Measurements from ENCODE around the gene ZNF217. TPM values are rescaled to one million over a fixed set of nuclear protein-coding genes. Genes with fewer than 3 reads are reported as not detected.
"Not testable (repeated sequence)": the region's sequence is repeated elsewhere in the genome, so short reads cannot be mapped to it uniquely, and the experiment has no call there.

ZNF217 gene
- total RNA-seq, 1 donor from 2014 or later = 57.9 TPM

DNA sequence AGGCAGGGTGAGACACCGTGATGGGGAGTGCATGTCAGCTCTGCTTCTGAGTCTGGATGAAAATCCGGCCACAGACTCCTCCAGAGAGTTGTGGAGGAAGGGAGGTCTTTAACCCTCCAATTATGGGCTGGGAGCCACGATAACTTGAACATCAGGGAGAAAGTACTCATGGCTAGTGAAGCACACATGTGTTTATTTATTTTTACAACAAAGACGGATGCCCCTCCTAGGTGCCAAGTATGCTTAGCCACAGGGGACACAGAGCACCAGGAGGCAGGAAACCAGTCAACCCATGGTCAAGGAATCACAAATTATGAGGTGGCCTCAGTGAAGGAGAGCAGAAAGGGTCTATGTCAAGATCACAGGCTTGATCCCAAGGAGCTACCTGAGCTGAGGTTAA is 54.1 kb downstream of the ZNF217 start:
- no peaks in the 10 kb centered on the region for H3K36me3 ChIP-seq (ENCODE audit: insufficient read depth, low read length)
- Mint-ChIP-seq H3K4me1 (ENCODE audit: low read depth, unreplicated experiment) (no peaks in the 10 kb centered on the region), H3K27ac (ENCODE audit: unreplicated experiment) (no peak overlapping the region), H3K4me3 (ENCODE audit: unreplicated experiment) (no peak overlapping the region), H3K27me3 (ENCODE audit: low read depth, unreplicated experiment) (no peaks in the 10 kb centered on the region), H3K36me3 (ENCODE audit: low read depth, unreplicated experiment) (no peaks in the 10 kb centered on the region), H3K9me3 (ENCODE audit: unreplicated experiment) (peaks cover 2% of the 10 kb centered on the region)
- TF ChIP-seq, protein P1, sequence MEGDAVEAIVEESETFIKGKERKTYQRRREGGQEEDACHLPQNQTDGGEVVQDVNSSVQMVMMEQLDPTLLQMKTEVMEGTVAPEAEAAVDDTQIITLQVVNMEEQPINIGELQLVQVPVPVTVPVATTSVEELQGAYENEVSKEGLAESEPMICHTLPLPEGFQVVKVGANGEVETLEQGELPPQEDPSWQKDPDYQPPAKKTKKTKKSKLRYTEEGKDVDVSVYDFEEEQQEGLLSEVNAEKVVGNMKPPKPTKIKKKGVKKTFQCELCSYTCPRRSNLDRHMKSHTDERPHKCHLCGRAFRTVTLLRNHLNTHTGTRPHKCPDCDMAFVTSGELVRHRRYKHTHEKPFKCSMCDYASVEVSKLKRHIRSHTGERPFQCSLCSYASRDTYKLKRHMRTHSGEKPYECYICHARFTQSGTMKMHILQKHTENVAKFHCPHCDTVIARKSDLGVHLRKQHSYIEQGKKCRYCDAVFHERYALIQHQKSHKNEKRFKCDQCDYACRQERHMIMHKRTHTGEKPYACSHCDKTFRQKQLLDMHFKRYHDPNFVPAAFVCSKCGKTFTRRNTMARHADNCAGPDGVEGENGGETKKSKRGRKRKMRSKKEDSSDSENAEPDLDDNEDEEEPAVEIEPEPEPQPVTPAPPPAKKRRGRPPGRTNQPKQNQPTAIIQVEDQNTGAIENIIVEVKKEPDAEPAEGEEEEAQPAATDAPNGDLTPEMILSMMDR (IDR thresholded peaks at IDR 0.05; ENCODE audit: insufficient read depth, low read depth, low read length) = no peak
- TF ChIP-seq EZH2 (IDR thresholded peaks at IDR 0.05; ENCODE audit: insufficient read depth, low read length) = no peak
- no peak overlapping the region for H3K27ac ChIP-seq (ENCODE audit: low read depth, low read length)
- H2AFZ ChIP-seq (ENCODE audit: low read depth, low read length) = no peak overlapping the region
- no peak for FAIRE-seq
- no peak overlapping the region for H3K4me2 ChIP-seq (ENCODE audit: low read length)
- no peaks in the 10 kb centered on the region for H4K20me1 ChIP-seq (ENCODE audit: insufficient read depth, low read length)
- no peak for DNase-seq (ENCODE audit: low read depth)
- H3K79me2 ChIP-seq (ENCODE audit: insufficient read depth, low read length) = no peaks in the 10 kb centered on the region
- no peaks in the 10 kb centered on the region for H3K4me1 ChIP-seq (ENCODE audit: insufficient read depth, low read length)
- H3K9me3 ChIP-seq (ENCODE audit: insufficient read depth, low read depth, low read length) = no peaks in the 10 kb centered on the region
- H3K4me3 ChIP-seq (ENCODE audit: insufficient read depth, low read depth, low read length) = no peak overlapping the region
- no peak overlapping the region for H3K9ac ChIP-seq (ENCODE audit: low read length)
- H3K27me3 ChIP-seq (ENCODE audit: insufficient read depth, low read length) = no peaks in the 10 kb centered on the region

DNA sequence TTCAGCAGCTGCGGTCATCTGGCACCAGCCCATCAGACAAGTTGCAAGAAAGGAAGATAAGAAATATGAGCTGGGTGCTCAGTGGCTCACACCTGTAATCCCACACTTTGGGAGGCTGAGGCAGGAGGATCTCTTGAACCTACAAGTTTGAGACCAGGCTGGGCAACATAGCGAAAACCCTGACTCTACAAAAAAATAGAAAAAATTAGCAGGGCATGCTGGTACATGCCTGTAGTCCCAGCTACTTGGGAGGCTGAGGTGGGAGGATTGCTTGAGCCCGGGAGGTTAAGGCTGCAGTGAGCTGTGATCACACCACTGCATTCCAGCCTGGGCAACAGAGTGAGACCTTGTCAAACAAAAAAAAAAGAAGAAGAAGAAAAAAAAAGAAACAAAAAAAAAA is 57.3 kb downstream of the ZNF217 start:
- not testable (repeated sequence) for H3K36me3 Mint-ChIP-seq (ENCODE audit: low read depth, unreplicated experiment); H4K20me1 ChIP-seq (ENCODE audit: insufficient read depth, low read length); DNase-seq (ENCODE audit: low read depth); H3K79me2 ChIP-seq (ENCODE audit: insufficient read depth, low read length); H3K9me3 ChIP-seq (ENCODE audit: insufficient read depth, low read depth, low read length); H3K4me3 ChIP-seq (ENCODE audit: insufficient read depth, low read depth, low read length); H2AFZ ChIP-seq (ENCODE audit: low read depth, low read length); H3K4me1 ChIP-seq (ENCODE audit: insufficient read depth, low read length); H3K9ac ChIP-seq (ENCODE audit: low read length); H3K27ac ChIP-seq (ENCODE audit: low read depth, low read length); H3K4me1 Mint-ChIP-seq (ENCODE audit: low read depth, unreplicated experiment); H3K4me2 ChIP-seq (ENCODE audit: low read length); H3K27me3 Mint-ChIP-seq (ENCODE audit: low read depth, unreplicated experiment); H3K9me3 Mint-ChIP-seq (ENCODE audit: unreplicated experiment); H3K36me3 ChIP-seq (ENCODE audit: insufficient read depth, low read length); FAIRE-seq; H3K27me3 ChIP-seq (ENCODE audit: insufficient read depth, low read length); H3K4me3 Mint-ChIP-seq (ENCODE audit: unreplicated experiment); H3K27ac Mint-ChIP-seq (ENCODE audit: unreplicated experiment)

DNA sequence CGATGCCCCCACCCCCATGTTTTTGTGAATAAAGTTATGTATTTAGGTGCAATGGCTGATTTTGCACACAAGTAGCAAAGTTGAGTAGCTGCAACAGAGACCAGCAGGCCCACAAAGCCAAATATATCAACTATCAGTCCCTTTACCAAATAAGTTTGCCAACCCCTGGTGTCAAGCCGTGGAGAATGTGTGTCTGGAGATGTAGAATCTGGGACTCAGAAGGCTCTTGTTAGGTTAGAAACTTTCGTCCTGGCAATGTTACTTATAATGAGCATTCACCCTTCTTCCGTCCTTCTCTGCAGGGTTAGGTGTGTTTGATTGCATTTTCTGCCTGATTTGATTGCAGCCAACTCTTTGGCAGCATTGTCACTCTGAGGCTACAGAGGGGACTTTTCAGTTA is 57.8 kb downstream of the ZNF217 start:
- no peaks in the 10 kb centered on the region for H3K36me3 ChIP-seq (ENCODE audit: insufficient read depth, low read length)
- no peak overlapping the region for H3K4me3 Mint-ChIP-seq (ENCODE audit: unreplicated experiment)
- FAIRE-seq = no peak

More for the DNA sequence above, 57.8 kb downstream of the ZNF217 start:
- Mint-ChIP-seq H3K4me1 (ENCODE audit: low read depth, unreplicated experiment) (no peaks in the 10 kb centered on the region), H3K27me3 (ENCODE audit: low read depth, unreplicated experiment) (no peaks in the 10 kb centered on the region), H3K27ac (ENCODE audit: unreplicated experiment) (no peak overlapping the region), H3K9me3 (ENCODE audit: unreplicated experiment) (peaks cover 2% of the 10 kb centered on the region), H3K36me3 (ENCODE audit: low read depth, unreplicated experiment) (no peaks in the 10 kb centered on the region)
- Histone ChIP-seq H3K9ac (ENCODE audit: low read length) (no peak overlapping the region), H3K9me3 (ENCODE audit: insufficient read depth, low read depth, low read length) (no peaks in the 10 kb centered on the region), H2AFZ (ENCODE audit: low read depth, low read length) (no peak overlapping the region), H4K20me1 (ENCODE audit: insufficient read depth, low read length) (no peaks in the 10 kb centered on the region), H3K27ac (ENCODE audit: low read depth, low read length) (no peak overlapping the region), H3K4me1 (ENCODE audit: insufficient read depth, low read length) (no peaks in the 10 kb centered on the region), H3K27me3 (ENCODE audit: insufficient read depth, low read length) (no peaks in the 10 kb centered on the region), H3K4me2 (ENCODE audit: low read length) (no peak overlapping the region), H3K4me3 (ENCODE audit: insufficient read depth, low read depth, low read length) (no peak overlapping the region), H3K79me2 (ENCODE audit: insufficient read depth, low read length) (no peaks in the 10 kb centered on the region)
- no peak for DNase-seq (ENCODE audit: low read depth)
- TF ChIP-seq, protein P1 (IDR thresholded peaks at IDR 0.05; ENCODE audit: insufficient read depth, low read depth, low read length) = no peak
- TF ChIP-seq EZH2 (IDR thresholded peaks at IDR 0.05; ENCODE audit: insufficient read depth, low read length) = no peak

Data from astrocyte (in vitro differentiated cells and primary cell).